SJSA1 (cell line): Measurements from ENCODE around the gene KIRREL3. TPM values are rescaled to one million over a fixed set of nuclear protein-coding genes. Genes with fewer than 3 reads are reported as not detected.

Experiments used
- DNase-seq, 2 experiments: peaks; one replicate each; pipeline ENCODE4 v3.0.0-alpha.2; 2015 to 2020; ENCODE audit warnings: low spot score in 2 of 2, low read depth in 1 of 2
- H3K27ac ChIP-seq: fragments of 250-450 bp; sonication (Bioruptor Pico); 2 replicates; pipeline ENCODE4 v1.5.1; 2020; ENCODE audit warnings: mild to moderate bottlenecking, moderate library complexity
- H3K27me3 ChIP-seq: fragments of 250-450 bp; sonication (Bioruptor Pico); replicated peaks from 2 replicates; pipeline ENCODE4 v1.5.1; 2020; ENCODE audit warnings: mild to moderate bottlenecking, moderate library complexity
- H3K36me3 ChIP-seq: fragments of 250-450 bp; sonication (Bioruptor Pico); 2 replicates; pipeline ENCODE4 v1.5.1; 2020; ENCODE audit warnings: mild to moderate bottlenecking
- H3K4me1 ChIP-seq: fragments of 250-450 bp; sonication (Bioruptor Pico); replicated peaks from 2 replicates; pipeline ENCODE4 v1.6.1; 2021; ENCODE audit warnings: mild to moderate bottlenecking
- H3K4me3 ChIP-seq: fragments of 250-450 bp; sonication (Bioruptor Pico); 2 replicates; pipeline ENCODE4 v1.5.1; 2020; ENCODE audit warnings: mild to moderate bottlenecking
- H3K9me3 ChIP-seq: fragments of 250-450 bp; sonication (Bioruptor Pico); replicated peaks from 2 replicates; pipeline ENCODE4 v1.5.1; 2020; ENCODE audit warnings: mild to moderate bottlenecking
- total RNA-seq: library from RNA; depleted of rRNA; stranded (reverse); fragments of >200 nt; shearing (Covaris generic); gene quantifications from 2 replicates; pipeline ENCODE4 v1.2.3, GENCODE V29; 2014

The KIRREL3 gene
- total RNA-seq, 1 experiment from 2014 or later, result 5.3 TPM

- Histone ChIP-seq H3K4me3 (no peak overlapping the region), H3K9me3 (no peaks in the 10 kb centered on the region), H3K36me3 (no peaks in the 10 kb centered on the region), H3K27me3 (no peaks in the 10 kb centered on the region), H3K27ac (no peak overlapping the region), H3K4me1 (peaks cover 6% of the 10 kb centered on the region)
- no peak for DNase-seq
These were observed 277.5 kb downstream of the KIRREL3 start for GRCh38 chr11:126722956-126723664.

- H3K9me3 ChIP-seq, result no peaks in the 10 kb centered on the region
- no peak for DNase-seq
- peaks cover 6% of the 10 kb centered on the region for H3K4me1 ChIP-seq
- no peaks in the 10 kb centered on the region for H3K36me3 ChIP-seq
- no peak overlapping the region for H3K27ac ChIP-seq
- no peaks in the 10 kb centered on the region for H3K27me3 ChIP-seq
- no peak overlapping the region for H3K4me3 ChIP-seq
These were observed 278.4 kb downstream of the KIRREL3 start for GRCh38 chr11:126722006-126722736.

- no peak for DNase-seq
- Histone ChIP-seq H3K9me3 (no peaks in the 10 kb centered on the region), H3K27ac (no peak overlapping the region), H3K36me3 (no peaks in the 10 kb centered on the region), H3K4me3 (no peak overlapping the region), H3K27me3 (no peaks in the 10 kb centered on the region), H3K4me1 (peaks cover 6% of the 10 kb centered on the region)
These were observed 279.9 kb downstream of the KIRREL3 start for GRCh38 chr11:126720539-126721235.

GRCh38 chr11:126719740-126720139 is 280.8 kb downstream of the KIRREL3 start:
- no peak for DNase-seq
- no peak overlapping the region for H3K4me3 ChIP-seq
- no peak overlapping the region for H3K27ac ChIP-seq
- peaks cover 6% of the 10 kb centered on the region for H3K4me1 ChIP-seq
- no peaks in the 10 kb centered on the region for H3K9me3 ChIP-seq
- H3K27me3 ChIP-seq, result no peaks in the 10 kb centered on the region
- H3K36me3 ChIP-seq, result no peaks in the 10 kb centered on the region

- no peaks in the 10 kb centered on the region for H3K4me1 ChIP-seq
- H3K9me3 ChIP-seq, result no peaks in the 10 kb centered on the region
- no peaks in the 10 kb centered on the region for H3K27me3 ChIP-seq
- DNase-seq, result no peak
- H3K36me3 ChIP-seq, result no peaks in the 10 kb centered on the region
- no peak overlapping the region for H3K27ac ChIP-seq
- H3K4me3 ChIP-seq, result no peak overlapping the region
These were observed 282.3 kb downstream of the KIRREL3 start for GRCh38 chr11:126718276-126718675.

GRCh38 chr11:126716456-126717083 is 284.0 kb downstream of the KIRREL3 start:
- no peaks in the 10 kb centered on the region for H3K4me1 ChIP-seq

GRCh38 chr11:126713806-126714205 is 286.8 kb downstream of the KIRREL3 start:
- H3K4me3 ChIP-seq, result no peak overlapping the region
- DNase-seq, result no peak
- no peaks in the 10 kb centered on the region for H3K36me3 ChIP-seq
- H3K4me1 ChIP-seq, result no peaks in the 10 kb centered on the region
- no peak overlapping the region for H3K27ac ChIP-seq
- no peaks in the 10 kb centered on the region for H3K9me3 ChIP-seq
- H3K27me3 ChIP-seq, result no peaks in the 10 kb centered on the region

More at GRCh38 chr11:126716456-126717083, 284.0 kb downstream of the KIRREL3 start:
- DNase-seq, result peak in 1 of 2 experiments; percentile 14
- Histone ChIP-seq H3K36me3 (no peaks in the 10 kb centered on the region), H3K27ac (no peak overlapping the region), H3K9me3 (no peaks in the 10 kb centered on the region), H3K4me3 (no peak overlapping the region), H3K27me3 (no peaks in the 10 kb centered on the region)

GRCh38 chr11:126711977-126712625 is 288.5 kb downstream of the KIRREL3 start:
- Histone ChIP-seq H3K36me3 (no peaks in the 10 kb centered on the region), H3K27me3 (no peaks in the 10 kb centered on the region), H3K4me1 (no peaks in the 10 kb centered on the region), H3K4me3 (no peak overlapping the region), H3K27ac (no peak overlapping the region), H3K9me3 (no peaks in the 10 kb centered on the region)
- DNase-seq, result no peak

- DNase-seq, result no peak
These were observed 289.7 kb downstream of the KIRREL3 start for GRCh38 chr11:126710804-126711399.

GRCh38 chr11:126707498-126707897 is 293.1 kb downstream of the KIRREL3 start:
- H3K9me3 ChIP-seq, result no peaks in the 10 kb centered on the region
- no peak overlapping the region for H3K27ac ChIP-seq
- H3K27me3 ChIP-seq, result no peaks in the 10 kb centered on the region
- no peaks in the 10 kb centered on the region for H3K36me3 ChIP-seq
- no peak overlapping the region for H3K4me3 ChIP-seq
- no peak for DNase-seq
- H3K4me1 ChIP-seq, result no peaks in the 10 kb centered on the region

More at GRCh38 chr11:126710804-126711399, 289.7 kb downstream of the KIRREL3 start:
- Histone ChIP-seq H3K9me3 (no peaks in the 10 kb centered on the region), H3K4me1 (no peaks in the 10 kb centered on the region), H3K27me3 (no peaks in the 10 kb centered on the region), H3K27ac (no peak overlapping the region), H3K4me3 (no peak overlapping the region), H3K36me3 (no peaks in the 10 kb centered on the region)

- Histone ChIP-seq H3K36me3 (no peaks in the 10 kb centered on the region), H3K4me3 (no peak overlapping the region), H3K4me1 (peaks cover 8% of the 10 kb centered on the region), H3K9me3 (no peaks in the 10 kb centered on the region), H3K27ac (no peak overlapping the region), H3K27me3 (no peaks in the 10 kb centered on the region)
- DNase-seq, result no peak
These were observed 296.5 kb downstream of the KIRREL3 start for GRCh38 chr11:126704096-126704495.

- H3K36me3 ChIP-seq, result no peaks in the 10 kb centered on the region
- no peak overlapping the region for H3K4me3 ChIP-seq
- no peaks in the 10 kb centered on the region for H3K27me3 ChIP-seq
- no peaks in the 10 kb centered on the region for H3K9me3 ChIP-seq
- H3K27ac ChIP-seq, result no peak overlapping the region
- peaks cover 8% of the 10 kb centered on the region for H3K4me1 ChIP-seq
- DNase-seq, result no peak
These were observed 296.9 kb downstream of the KIRREL3 start for GRCh38 chr11:126703662-126704061.

GRCh38 chr11:126702987-126703386 is 297.6 kb downstream of the KIRREL3 start:
- DNase-seq, result no peak
- H3K9me3 ChIP-seq, result no peaks in the 10 kb centered on the region
- H3K4me1 ChIP-seq, result peaks cover 8% of the 10 kb centered on the region
- no peak overlapping the region for H3K4me3 ChIP-seq
- H3K36me3 ChIP-seq, result no peaks in the 10 kb centered on the region
- no peak overlapping the region for H3K27ac ChIP-seq
- no peaks in the 10 kb centered on the region for H3K27me3 ChIP-seq
